ENCODE results near the gene ITGB3. TPM values are rescaled to one million over a fixed set of nuclear protein-coding genes. Genes with fewer than 3 reads are reported as not detected.

The ITGB3 gene
- total RNA-seq, 1 experiment from 2014 or later: not detected

DNA sequence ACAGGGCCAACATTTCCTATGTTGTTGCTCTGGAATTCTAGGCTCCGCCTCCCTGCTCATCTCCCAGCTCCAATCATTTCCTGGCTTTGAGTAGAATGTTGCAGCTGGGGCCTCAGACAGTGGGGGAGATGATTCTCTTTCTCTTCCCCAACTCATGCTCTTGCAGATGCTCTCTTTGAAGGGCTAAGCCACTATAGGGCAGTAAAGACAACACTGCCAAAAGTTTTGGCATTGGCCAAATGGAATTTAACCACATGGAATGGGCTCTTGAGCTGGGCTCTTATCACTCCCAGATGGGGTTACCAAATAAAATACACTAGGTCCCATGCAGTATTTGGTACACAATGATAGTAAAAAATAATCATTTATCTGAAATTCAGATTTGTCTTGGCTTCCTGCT is 50.6 kb downstream of the ITGB3 start:
- DNase-seq (ENCODE audit: low read depth, low spot score) (no peak), ATAC-seq (no peak)
- Histone ChIP-seq H3K9me3 (ENCODE audit: control insufficient read depth in 1 of 2, insufficient read depth in 1 of 2, low read depth in 1 of 2, low read length in 2 of 2) (no peaks in the 10 kb centered on the region), H3K36me3 (ENCODE audit: control insufficient read depth in 1 of 2, insufficient read depth in 2 of 2, low read length in 2 of 2) (no peaks in the 10 kb centered on the region), H3K4me2 (ENCODE audit: low read length) (no peak overlapping the region), H3K9me2 (ENCODE audit: insufficient read depth) (no peaks in the 10 kb centered on the region), H3K27ac (ENCODE audit: low read depth, low read length) (no peak overlapping the region), H3K4me1 (ENCODE audit: control insufficient read depth in 1 of 2, insufficient read depth in 2 of 2, low read length in 2 of 2) (peaks cover 9 to 12% of the 10 kb centered on the region in 2 experiments), H4K20me1 (ENCODE audit: insufficient read depth) (no peaks in the 10 kb centered on the region), H2AFZ (ENCODE audit: low read depth, low read length, poor library complexity, severe bottlenecking) (no peak overlapping the region), H3K27me3 (ENCODE audit: insufficient read depth, low read length) (no peaks in the 10 kb centered on the region), H3K4me3 (replicated peaks in 1 of 2; ENCODE audit: low read depth in 1 of 2, low read length in 2 of 2) (no peak overlapping the region), H3K79me2 (ENCODE audit: insufficient read depth, low read length) (no peaks in the 10 kb centered on the region), H3K9ac (ENCODE audit: low read length) (no peak overlapping the region)
- intact Hi-C loops (cut with micrococcal nuclease): no loop called here
- ChIA-PET POLR2A (no interaction called here), CTCF (no interaction called here), RAD21 (ENCODE audit: low non-redundant PET in 1 of 2, low total read pairs in 2 of 2, uncharacterized antibody in 2 of 2, unreplicated experiment in 2 of 2) (no interaction called here)
- no TSS peak for BruUV-seq (replicated peaks)
- TF ChIP-seq CBX3 (IDR thresholded peaks at IDR 0.05; ENCODE audit: low read depth): no peak
- TF ChIP-seq, protein P1, sequence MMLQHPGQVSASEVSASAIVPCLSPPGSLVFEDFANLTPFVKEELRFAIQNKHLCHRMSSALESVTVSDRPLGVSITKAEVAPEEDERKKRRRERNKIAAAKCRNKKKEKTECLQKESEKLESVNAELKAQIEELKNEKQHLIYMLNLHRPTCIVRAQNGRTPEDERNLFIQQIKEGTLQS (IDR thresholded peaks at IDR 0.05): no peak

DNA sequence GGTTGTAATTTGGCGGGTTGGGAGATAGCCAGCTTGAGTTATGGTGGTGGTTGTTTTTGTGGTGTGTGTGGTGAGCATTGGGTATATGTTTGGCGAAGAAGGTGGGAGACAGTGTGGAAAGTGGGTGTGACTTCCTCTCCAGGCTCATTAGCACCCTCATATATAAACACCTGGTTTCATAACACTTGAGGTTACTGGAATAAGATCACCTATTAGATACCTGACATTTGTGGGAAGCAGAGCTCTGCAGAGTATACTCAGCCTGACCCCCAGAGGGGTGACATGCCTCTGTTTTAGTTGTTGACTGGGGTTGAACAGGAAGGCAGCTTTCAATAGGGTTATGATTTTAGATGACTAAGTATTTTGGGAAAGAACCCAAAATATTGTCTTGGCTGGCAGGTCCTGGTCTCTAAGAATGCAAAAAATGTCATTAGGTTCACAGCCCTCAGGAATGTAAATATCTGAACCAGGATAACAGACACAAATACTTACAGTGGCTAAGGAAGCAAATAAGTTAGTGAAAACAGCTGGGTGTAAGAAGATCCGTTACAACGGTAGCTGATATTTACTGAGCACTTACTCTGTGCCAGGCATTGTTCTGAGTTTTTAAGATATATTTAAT is 51.8 kb downstream of the ITGB3 start:
- H3K4me1 ChIP-seq (ENCODE audit: control insufficient read depth in 1 of 2, insufficient read depth in 2 of 2, low read length in 2 of 2): peaks cover 9 to 12% of the 10 kb centered on the region in 2 experiments
- H3K36me3 ChIP-seq (ENCODE audit: control insufficient read depth in 1 of 2, insufficient read depth in 2 of 2, low read length in 2 of 2): no peaks in the 10 kb centered on the region
- no peaks in the 10 kb centered on the region for H3K9me3 ChIP-seq (ENCODE audit: control insufficient read depth in 1 of 2, insufficient read depth in 1 of 2, low read depth in 1 of 2, low read length in 2 of 2)
- peak overlapping the region; percentile 32; the same call in 1 of the 2 replicates for H3K4me2 ChIP-seq (ENCODE audit: low read length)
- ATAC-seq: peak; percentile 60
- DNase-seq (ENCODE audit: low read depth, low spot score): no peak
- CTCF ChIA-PET: interaction anchor here (1.3 kb wide), 1 partner anchor 10 kb away, joined by 6 read pairs; no protein-coding TSS in a partner anchor
- H3K79me2 ChIP-seq (ENCODE audit: insufficient read depth, low read length): no peaks in the 10 kb centered on the region
- H3K27me3 ChIP-seq (ENCODE audit: insufficient read depth, low read length): no peaks in the 10 kb centered on the region
- H3K9ac ChIP-seq (ENCODE audit: low read length): no peak overlapping the region
- BruUV-seq (replicated peaks): no TSS peak
- H3K4me3 ChIP-seq (replicated peaks in 1 of 2; ENCODE audit: low read depth in 1 of 2, low read length in 2 of 2): no peak overlapping the region
- H4K20me1 ChIP-seq (ENCODE audit: insufficient read depth): no peaks in the 10 kb centered on the region
- H2AFZ ChIP-seq (ENCODE audit: low read depth, low read length, poor library complexity, severe bottlenecking): no peak overlapping the region
- RAD21 ChIA-PET (ENCODE audit: low non-redundant PET in 1 of 2, low total read pairs in 2 of 2, uncharacterized antibody in 2 of 2, unreplicated experiment in 2 of 2): no interaction called here
- no peak for TF ChIP-seq SIN3A (IDR thresholded peaks at IDR 0.05; ENCODE audit: low read depth)
- TF ChIP-seq SP1 (IDR thresholded peaks at IDR 0.05; ENCODE audit: low read depth): peak; percentile 21; the same call in 1 of the 2 replicates
- TF ChIP-seq ZFX (IDR thresholded peaks at IDR 0.05): no peak
- 0 out of 2 replicates have a peak, but pooled peaks have one; percentile 10 for TF ChIP-seq RAD21 (IDR thresholded peaks at IDR 0.05; ENCODE audit: low read depth)
- TF ChIP-seq, protein P1 (IDR thresholded peaks at IDR 0.05): no peak
- TF ChIP-seq FOSL1 (IDR thresholded peaks at IDR 0.05; ENCODE audit: low read depth): peak; percentile 21; the same call in 1 of the 2 replicates
- TF ChIP-seq JUND (IDR thresholded peaks at IDR 0.05): 0 out of 2 replicates have a peak, but pooled peaks have one; percentile 6
- TF ChIP-seq, protein P2, sequence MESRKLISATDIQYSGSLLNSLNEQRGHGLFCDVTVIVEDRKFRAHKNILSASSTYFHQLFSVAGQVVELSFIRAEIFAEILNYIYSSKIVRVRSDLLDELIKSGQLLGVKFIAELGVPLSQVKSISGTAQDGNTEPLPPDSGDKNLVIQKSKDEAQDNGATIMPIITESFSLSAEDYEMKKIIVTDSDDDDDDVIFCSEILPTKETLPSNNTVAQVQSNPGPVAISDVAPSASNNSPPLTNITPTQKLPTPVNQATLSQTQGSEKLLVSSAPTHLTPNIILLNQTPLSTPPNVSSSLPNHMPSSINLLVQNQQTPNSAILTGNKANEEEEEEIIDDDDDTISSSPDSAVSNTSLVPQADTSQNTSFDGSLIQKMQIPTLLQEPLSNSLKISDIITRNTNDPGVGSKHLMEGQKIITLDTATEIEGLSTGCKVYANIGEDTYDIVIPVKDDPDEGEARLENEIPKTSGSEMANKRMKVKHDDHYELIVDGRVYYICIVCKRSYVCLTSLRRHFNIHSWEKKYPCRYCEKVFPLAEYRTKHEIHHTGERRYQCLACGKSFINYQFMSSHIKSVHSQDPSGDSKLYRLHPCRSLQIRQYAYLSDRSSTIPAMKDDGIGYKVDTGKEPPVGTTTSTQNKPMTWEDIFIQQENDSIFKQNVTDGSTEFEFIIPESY (IDR thresholded peaks at IDR 0.05; ENCODE audit: extremely low read depth, insufficient replicate concordance, low read length): no peak
- no peaks in the 10 kb centered on the region for H3K9me2 ChIP-seq (ENCODE audit: insufficient read depth)
- POLR2A ChIA-PET: no interaction called here
- no peak overlapping the region for H3K27ac ChIP-seq (ENCODE audit: low read depth, low read length)
- intact Hi-C loops (cut with micrococcal nuclease): no loop called here

Measured in HCT116 (cell line).